Measurements from ENCODE around the gene PHKB. TPM values are rescaled to one million over a fixed set of nuclear protein-coding genes. Genes with fewer than 3 reads are reported as not detected.
A peak's percentile ranks its signal among the peaks of the same experiment; 100 is the strongest.

Gene PHKB
- total RNA-seq, 2 donors from 2014 or later = 28.5 to 39.5 TPM

DNA sequence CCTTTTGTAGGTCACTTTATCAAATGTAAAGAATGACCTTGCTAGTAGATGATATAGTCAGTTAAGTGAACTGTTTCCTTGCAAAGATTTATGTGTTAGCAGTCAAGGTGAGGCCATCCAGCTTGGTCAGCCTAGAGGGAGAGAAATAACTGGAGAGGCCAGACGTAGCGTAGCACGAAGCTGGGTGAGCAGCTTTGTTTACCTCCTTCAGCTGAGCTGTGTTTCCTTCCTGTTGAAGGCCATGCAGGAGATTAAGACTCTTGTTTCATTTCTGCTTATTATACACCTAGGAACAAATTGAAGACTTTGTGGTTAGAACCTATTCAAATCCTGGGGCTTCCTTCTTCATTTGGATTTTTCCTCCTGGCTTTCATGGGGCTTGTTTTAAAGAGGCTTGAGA is 267.1 kb downstream of the PHKB start:
- DNase-seq (no peak), ATAC-seq (replicated peaks in 1 of 2) (no peak)
- Mint-ChIP-seq H3K36me3 (ENCODE audit: insufficient read depth in 2 of 2) (no peaks in the 10 kb centered on the region), H3K27me3 (ENCODE audit: low read depth) (peaks cover 14% of the 10 kb centered on the region), H3K4me1 (ENCODE audit: low read depth) (peaks cover 20% of the 10 kb centered on the region), H3K4me3 (no peak overlapping the region), H3K27ac (no peak overlapping the region), H3K9me3 (no peaks in the 10 kb centered on the region)

DNA sequence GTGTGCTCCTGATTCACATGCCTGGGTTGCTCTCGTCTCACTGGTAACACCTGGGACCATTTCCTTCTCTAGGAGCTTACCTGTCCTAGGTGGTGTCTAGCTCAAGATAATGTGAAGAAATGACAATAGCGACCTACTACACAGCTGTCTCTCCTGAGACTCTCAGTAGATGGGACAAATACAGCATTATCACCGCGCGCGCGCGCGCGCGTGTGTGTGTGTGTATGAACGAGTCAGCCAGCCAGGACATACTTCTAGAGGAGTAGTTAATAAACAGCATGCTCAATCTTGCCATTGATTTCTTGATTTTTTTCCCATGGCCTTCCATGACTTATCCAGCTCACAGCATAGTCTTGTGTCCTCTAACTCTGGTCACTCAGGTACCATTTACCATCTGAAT is 268.6 kb downstream of the PHKB start:
- no peak overlapping the region for H3K27ac Mint-ChIP-seq
- H3K9me3 Mint-ChIP-seq = no peaks in the 10 kb centered on the region
- H3K36me3 Mint-ChIP-seq (ENCODE audit: insufficient read depth in 2 of 2) = no peaks in the 10 kb centered on the region
- no peak overlapping the region for H3K4me3 Mint-ChIP-seq
- ATAC-seq (replicated peaks in 1 of 2) (no peak), DNase-seq (no peak)
- H3K27me3 Mint-ChIP-seq (ENCODE audit: low read depth) = peaks cover 15% of the 10 kb centered on the region
- H3K4me1 Mint-ChIP-seq (ENCODE audit: low read depth) = peaks cover 22% of the 10 kb centered on the region

DNA sequence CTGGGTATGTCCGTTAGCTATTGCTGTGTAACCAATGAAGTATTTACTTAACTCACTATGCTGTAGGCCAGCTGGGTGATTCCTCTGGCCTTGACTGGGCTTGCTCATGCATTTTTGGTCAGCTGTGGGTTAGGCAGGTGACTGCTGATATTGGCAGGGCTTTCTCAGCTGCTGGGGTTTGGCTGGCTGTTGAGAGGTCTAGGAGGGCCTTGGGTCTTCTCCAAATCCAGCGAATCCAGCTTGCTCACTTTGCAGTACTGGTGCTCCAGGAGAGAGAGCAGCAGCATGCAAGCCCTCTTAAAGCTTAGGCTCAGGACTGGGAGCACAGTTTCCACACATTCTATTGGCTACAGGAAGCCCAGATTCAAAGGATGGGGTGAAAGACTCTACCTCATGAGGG is 270.1 kb downstream of the PHKB start:
- no peaks in the 10 kb centered on the region for H3K9me3 Mint-ChIP-seq
- ATAC-seq (replicated peaks in 1 of 2) (no peak), DNase-seq (no peak)
- H3K4me3 Mint-ChIP-seq = no peak overlapping the region
- H3K36me3 Mint-ChIP-seq (ENCODE audit: insufficient read depth in 2 of 2) = no peaks in the 10 kb centered on the region
- peaks cover 22% of the 10 kb centered on the region for H3K4me1 Mint-ChIP-seq (ENCODE audit: low read depth)
- H3K27ac Mint-ChIP-seq = no peak overlapping the region
- H3K27me3 Mint-ChIP-seq (ENCODE audit: low read depth) = peaks cover 15% of the 10 kb centered on the region

DNA sequence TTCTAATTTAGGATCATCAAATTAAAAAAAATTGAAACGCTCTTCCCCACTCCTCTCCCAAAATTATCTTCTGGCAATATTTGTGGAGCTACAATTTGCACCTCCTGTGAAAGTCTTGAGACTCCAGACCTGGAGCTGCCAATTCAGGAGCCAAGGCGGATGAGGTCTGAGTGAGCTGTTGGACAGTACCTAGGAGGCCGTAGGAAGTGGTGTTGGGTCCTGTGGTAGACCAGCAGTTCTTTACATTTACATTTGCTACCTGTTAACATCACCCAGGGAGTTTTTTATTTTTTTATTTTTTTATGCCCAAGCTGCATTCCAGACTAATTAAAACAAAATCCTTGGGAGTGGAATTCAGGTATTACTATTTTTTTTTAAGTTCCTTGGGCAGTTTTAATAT is 271.0 kb downstream of the PHKB start:
- H3K36me3 Mint-ChIP-seq (ENCODE audit: insufficient read depth in 2 of 2) = no peaks in the 10 kb centered on the region
- no peaks in the 10 kb centered on the region for H3K9me3 Mint-ChIP-seq
- peaks cover 15% of the 10 kb centered on the region for H3K27me3 Mint-ChIP-seq (ENCODE audit: low read depth)
- peaks cover 22% of the 10 kb centered on the region for H3K4me1 Mint-ChIP-seq (ENCODE audit: low read depth)
- no peak overlapping the region for H3K27ac Mint-ChIP-seq
- no peak for DNase-seq
- peak overlapping the region; percentile 43 to 66 for H3K4me3 Mint-ChIP-seq
- no peak for ATAC-seq (replicated peaks in 1 of 2)

DNA sequence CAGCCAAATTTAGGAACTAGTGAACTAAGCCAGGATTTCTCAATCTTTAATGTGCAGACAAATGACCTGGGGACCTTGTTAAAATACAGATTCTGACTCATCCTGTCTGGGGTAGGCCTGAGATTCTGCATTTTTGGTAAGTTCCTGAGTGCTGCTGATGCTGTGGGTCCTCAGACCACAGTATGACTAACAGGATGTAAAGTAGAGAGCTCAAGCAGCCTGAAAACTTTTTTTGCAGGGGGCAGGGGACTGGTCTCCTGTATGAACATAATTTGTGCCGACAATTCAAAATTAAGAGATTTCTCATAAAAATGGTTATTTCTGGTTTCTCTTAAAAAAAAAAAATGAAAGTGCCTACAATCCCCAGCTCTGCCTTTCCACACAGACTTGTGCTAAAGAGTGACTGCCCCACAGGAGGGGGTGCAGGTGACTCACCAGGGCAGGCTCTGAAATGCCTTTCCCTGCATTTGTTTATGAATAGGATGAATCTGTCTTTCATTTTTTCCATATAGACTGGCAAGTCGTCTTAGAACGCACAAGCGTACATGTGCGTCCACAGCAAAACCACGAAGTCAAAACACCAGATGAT is 271.5 kb downstream of the PHKB start:
- Mint-ChIP-seq H3K9me3 (no peaks in the 10 kb centered on the region), H3K4me1 (ENCODE audit: low read depth) (peaks cover 22% of the 10 kb centered on the region), H3K36me3 (ENCODE audit: insufficient read depth in 2 of 2) (no peaks in the 10 kb centered on the region), H3K27ac (peak overlapping the region; percentile 92), H3K27me3 (ENCODE audit: low read depth) (peaks cover 15% of the 10 kb centered on the region), H3K4me3 (peak overlapping the region; percentile 43 to 66)
- ATAC-seq (replicated peaks in 1 of 2) = peak; percentile 96 to 97
- DNase-seq = peak; percentile 23 to 46

DNA sequence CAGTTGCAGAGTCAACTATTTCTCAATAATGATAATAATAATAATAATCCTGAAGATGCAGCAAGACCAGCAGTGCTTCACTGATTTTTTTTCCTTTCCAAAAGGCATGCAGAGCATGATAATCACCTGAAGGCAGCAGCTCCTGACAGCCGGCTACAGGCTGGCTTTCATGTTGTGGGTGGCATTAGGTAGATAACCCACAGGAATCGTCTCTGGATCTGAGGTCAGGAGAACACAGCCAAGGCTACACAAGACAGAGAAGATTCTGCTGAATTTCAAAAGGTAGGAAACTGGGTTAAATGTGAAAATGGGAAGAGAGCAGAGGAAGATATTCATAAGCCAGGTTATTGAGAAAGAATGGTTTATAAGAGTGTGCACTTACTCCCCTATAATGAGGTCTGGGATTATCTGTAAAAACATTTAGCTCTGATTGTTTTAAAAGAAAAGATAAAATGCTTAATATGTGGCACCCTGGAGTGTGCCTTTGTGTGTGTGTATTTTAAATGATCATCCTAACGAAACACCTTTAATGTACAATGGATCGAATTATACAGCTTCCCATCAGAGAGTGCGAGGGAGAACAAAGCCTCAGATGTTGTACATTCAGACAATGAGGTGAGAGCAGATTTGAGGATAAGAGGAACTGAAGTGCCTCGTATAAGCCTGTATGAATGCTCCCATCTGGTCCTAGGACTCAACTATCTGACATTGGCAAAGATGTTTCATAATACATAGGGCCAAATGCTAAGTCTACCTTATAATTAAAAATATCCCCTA is 273.1 kb downstream of the PHKB start:
- DNase-seq (no peak), ATAC-seq (replicated peaks in 1 of 2) (no peak)
- peaks cover 22% of the 10 kb centered on the region for H3K4me1 Mint-ChIP-seq (ENCODE audit: low read depth)
- peaks cover 0 to 3% of the 10 kb centered on the region in 2 donors for H3K36me3 Mint-ChIP-seq (ENCODE audit: insufficient read depth in 2 of 2)
- peaks cover 15% of the 10 kb centered on the region for H3K27me3 Mint-ChIP-seq (ENCODE audit: low read depth)
- no peak overlapping the region for H3K4me3 Mint-ChIP-seq
- H3K27ac Mint-ChIP-seq = no peak overlapping the region
- H3K9me3 Mint-ChIP-seq = peaks cover 2% of the 10 kb centered on the region in 2 donors

DNA sequence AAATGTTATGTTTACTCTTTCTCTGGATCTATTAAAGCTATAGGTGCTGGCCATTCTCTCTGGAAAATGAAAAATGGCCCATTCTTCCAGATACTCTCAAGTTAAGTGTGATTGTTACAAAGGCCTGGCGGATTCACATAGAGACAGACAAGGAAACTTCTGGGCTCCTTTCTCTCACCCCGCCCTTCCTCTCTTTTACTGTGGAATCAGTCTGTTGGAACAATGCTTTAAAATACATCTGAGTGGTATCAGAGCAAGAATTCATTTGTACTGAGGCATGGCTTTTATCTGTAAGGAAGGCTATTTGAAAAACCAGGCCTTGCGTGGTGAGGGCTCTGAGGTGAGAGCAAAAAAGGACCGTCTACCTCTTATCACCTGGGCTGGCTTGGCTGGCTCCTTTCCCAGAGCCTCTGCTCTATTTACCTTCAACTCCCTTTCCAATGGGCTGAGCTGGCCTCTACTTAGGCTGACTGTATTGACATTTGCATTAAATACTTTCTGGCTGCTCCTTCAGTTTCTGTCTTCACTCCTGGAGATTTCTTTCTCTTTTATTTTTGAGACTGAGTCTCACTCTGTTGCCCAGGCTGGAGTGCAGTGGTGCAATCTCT is 274.0 kb downstream of the PHKB start:
- Mint-ChIP-seq H3K4me1 (ENCODE audit: low read depth) (peaks cover 22% of the 10 kb centered on the region), H3K27ac (no peak overlapping the region), H3K36me3 (ENCODE audit: insufficient read depth in 2 of 2) (peaks cover 0 to 3% of the 10 kb centered on the region in 2 donors), H3K4me3 (no peak overlapping the region), H3K27me3 (ENCODE audit: low read depth) (peaks cover 10% of the 10 kb centered on the region), H3K9me3 (peaks cover 2% of the 10 kb centered on the region in 2 donors)
- DNase-seq (no peak), ATAC-seq (replicated peaks in 1 of 2) (no peak)

DNA sequence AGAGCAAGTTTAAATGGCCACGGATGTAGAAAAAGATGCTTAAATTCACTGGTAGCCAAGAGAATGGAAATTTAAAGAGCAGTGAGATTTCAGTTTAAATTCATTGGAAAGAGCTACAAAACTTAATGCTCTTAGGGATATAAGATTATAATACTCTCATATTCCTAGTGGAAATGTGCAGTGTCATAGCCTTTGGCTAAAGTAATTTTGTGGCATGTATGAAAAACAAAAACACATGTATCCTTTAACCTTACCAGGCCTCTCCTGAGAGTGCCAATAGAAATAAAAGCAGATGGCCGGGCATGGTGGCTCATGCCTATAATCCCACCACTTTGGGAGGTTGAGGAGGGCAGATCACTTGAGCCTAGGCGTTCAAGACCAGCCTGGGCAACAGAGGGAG is 289.2 kb downstream of the PHKB start:
- Mint-ChIP-seq H3K4me1 (ENCODE audit: low read depth) (no peaks in the 10 kb centered on the region), H3K9me3 (no peaks in the 10 kb centered on the region), H3K27me3 (ENCODE audit: low read depth) (peaks cover 16% of the 10 kb centered on the region), H3K36me3 (ENCODE audit: insufficient read depth in 2 of 2) (no peaks in the 10 kb centered on the region), H3K4me3 (no peak overlapping the region), H3K27ac (no peak overlapping the region)
- DNase-seq = no peak
- no peak for ATAC-seq (replicated peaks in 1 of 2)

Other genes with a start within 250 kb of the PHKB start
- 10 to 100 TPM; 23.4 to 27.3 TPM for gene ITFG1, start 268 bp upstream of the PHKB start, total RNA-seq

Measured in activated T-cell treated with anti-CD3 and anti-CD28 coated beads, Interleukin-2, amount 50 U/mL, for 72 hours (primary cell).